Natural killer cell treated with Interleukin-12 subunit alpha and Interleukin-12 subunit beta and Interleukin-15 and Interleukin-18, amount 100 ng/mL, for 72 hours (primary cell): ENCODE measurements around the gene TEAD2. TPM values are rescaled to one million over a fixed set of nuclear protein-coding genes. Genes with fewer than 3 reads are reported as not detected.
A peak's percentile ranks its signal among the peaks of the same experiment; 100 is the strongest.

Experiments
- ATAC-seq, 2 donors: fragments of 150-1000 bp; cut with Tn5 transposase in 1 of 2; sonication (Bioruptor Pico), chemical (Tn5 transposase) in 1 of 2; 2 replicates each; pipeline ENCODE4 v1.10.0; 2021
- DNase-seq: peaks from one replicate; pipeline ENCODE4 v3.0.0; 2022; ENCODE audit warnings: low spot score
- H3K27ac Mint-ChIP-seq, 2 donors: 1 replicate in 1 of 2; 2 replicates in 1 of 2; pipeline ENCODE4 v1.8.0; 2022; ENCODE audit warnings: mixed read lengths in 2 of 2, mild to moderate bottlenecking in 1 of 2, moderate library complexity in 1 of 2
- H3K27me3 Mint-ChIP-seq, 2 donors: 1 replicate in 1 of 2; 2 replicates in 1 of 2; pipeline ENCODE4 v1.8.0; 2022; ENCODE audit warnings: mixed read lengths in 2 of 2
- H3K36me3 Mint-ChIP-seq: one replicate; pipeline ENCODE4 v1.8.0; 2022; ENCODE audit warnings: mixed read lengths
- H3K4me1 Mint-ChIP-seq, 2 donors: 1 replicate in 1 of 2; 2 replicates in 1 of 2; pipeline ENCODE4 v1.8.0; 2022; ENCODE audit warnings: low read depth in 2 of 2, mixed read lengths in 2 of 2, mild to moderate bottlenecking in 1 of 2
- H3K4me3 Mint-ChIP-seq: one replicate; pipeline ENCODE4 v1.8.0; 2022; ENCODE audit warnings: mixed read lengths
- H3K9me3 Mint-ChIP-seq: 2 replicates; pipeline ENCODE4 v1.8.0; 2022; ENCODE audit warnings: mixed read lengths
- total RNA-seq, 2 donors: library from RNA; stranded (reverse); gene quantifications; one replicate each; pipeline ENCODE4 v1.2.3, GENCODE V29; 2022

TEAD2 gene
- total RNA-seq, result not detected

GRCh38 chr19:49362048-49362928 is at the start of gene TEAD2:
Gene TEAD2 (minus strand): TSS chr19:49362416. CDS start chr19:49360075, 2,341 bp downstream.
- ATAC-seq, result no peak
- H3K4me3 Mint-ChIP-seq, result peak within 1 kb of the TSS; percentile 42
- peaks cover 11 to 20% of the 10 kb centered on the region in 2 donors for H3K4me1 Mint-ChIP-seq
- no peaks in the 10 kb centered on the region for H3K9me3 Mint-ChIP-seq
- DNase-seq, result no peak
- peaks cover 0 to 21% of the 10 kb centered on the region in 2 donors for H3K27me3 Mint-ChIP-seq
- no peaks in the 10 kb centered on the region for H3K36me3 Mint-ChIP-seq
- H3K27ac Mint-ChIP-seq, result no peak within 1 kb of the TSS

GRCh38 chr19:49411681-49412326 is 49.6 kb upstream of the TEAD2 start:
- ATAC-seq (no peak), DNase-seq (no peak)
- Mint-ChIP-seq H3K36me3 (no peaks in the 10 kb centered on the region), H3K27me3 (peaks cover 0 to 13% of the 10 kb centered on the region in 2 donors), H3K4me3 (no peak overlapping the region), H3K4me1 (peaks cover 9 to 13% of the 10 kb centered on the region in 2 donors), H3K27ac (no peak overlapping the region), H3K9me3 (no peaks in the 10 kb centered on the region)

GRCh38 chr19:49409441-49410029 is 47.3 kb upstream of the TEAD2 start:
- peaks cover 9 to 13% of the 10 kb centered on the region in 2 donors for H3K4me1 Mint-ChIP-seq
- H3K27me3 Mint-ChIP-seq, result peaks cover 0 to 10% of the 10 kb centered on the region in 2 donors
- H3K9me3 Mint-ChIP-seq, result no peaks in the 10 kb centered on the region
- H3K27ac Mint-ChIP-seq, result peak overlapping the region; percentile 40 to 78
- peak in 1 of 2 donors; percentile 43 for ATAC-seq
- no peaks in the 10 kb centered on the region for H3K36me3 Mint-ChIP-seq
- H3K4me3 Mint-ChIP-seq, result peak overlapping the region; percentile 40
- no peak for DNase-seq

GRCh38 chr19:49408816-49409440 is 46.7 kb upstream of the TEAD2 start:
- peak overlapping the region; percentile 40 for H3K4me3 Mint-ChIP-seq
- ATAC-seq (peak; percentile 19 to 25), DNase-seq (no peak)
- no peaks in the 10 kb centered on the region for H3K9me3 Mint-ChIP-seq
- H3K4me1 Mint-ChIP-seq, result peaks cover 9 to 13% of the 10 kb centered on the region in 2 donors
- H3K27ac Mint-ChIP-seq, result peak overlapping the region; percentile 40 to 78
- no peaks in the 10 kb centered on the region for H3K36me3 Mint-ChIP-seq
- H3K27me3 Mint-ChIP-seq, result peaks cover 0 to 10% of the 10 kb centered on the region in 2 donors

DNA sequence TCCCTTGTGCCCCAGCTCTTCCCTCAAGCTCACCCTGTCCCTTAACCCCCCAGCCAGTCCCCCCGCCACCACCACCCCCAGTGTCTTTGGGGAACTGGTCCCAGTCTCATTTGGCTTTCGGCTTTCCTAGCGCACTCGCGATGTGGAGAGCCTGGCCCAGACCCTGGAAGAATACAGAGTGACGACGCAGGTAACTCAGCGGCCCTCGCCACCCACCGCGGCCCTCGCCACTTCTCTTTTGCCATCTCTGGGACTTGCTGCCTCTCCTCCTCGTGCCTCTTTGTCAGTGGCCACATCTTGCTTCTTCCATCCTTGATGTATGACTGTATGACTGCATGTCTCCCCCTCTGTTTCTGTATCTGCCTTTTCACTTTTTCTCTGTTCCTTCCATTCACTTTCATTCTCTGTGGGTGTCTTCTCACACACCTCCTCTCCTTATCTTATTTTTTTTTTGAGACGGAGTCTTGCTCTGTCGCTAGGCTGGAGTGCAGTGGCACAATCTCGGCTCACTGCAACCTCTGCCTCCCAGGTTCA is 45.3 kb upstream of the TEAD2 start:
- Mint-ChIP-seq H3K27me3 (peaks cover 0 to 6% of the 10 kb centered on the region in 2 donors), H3K36me3 (no peaks in the 10 kb centered on the region), H3K9me3 (no peaks in the 10 kb centered on the region), H3K4me3 (no peak overlapping the region), H3K4me1 (peaks cover 9 to 13% of the 10 kb centered on the region in 2 donors), H3K27ac (no peak overlapping the region)
- no peak for DNase-seq
- peak in 1 of 2 donors; percentile 40 for ATAC-seq

- peaks cover 9 to 13% of the 10 kb centered on the region in 2 donors for H3K4me1 Mint-ChIP-seq
- H3K4me3 Mint-ChIP-seq, result no peak overlapping the region
- no peak for DNase-seq
- no peak overlapping the region for H3K27ac Mint-ChIP-seq
- peak in 1 of 2 donors; percentile 61 for ATAC-seq
- no peaks in the 10 kb centered on the region for H3K36me3 Mint-ChIP-seq
- no peaks in the 10 kb centered on the region for H3K9me3 Mint-ChIP-seq
- H3K27me3 Mint-ChIP-seq, result peaks cover 0 to 1% of the 10 kb centered on the region in 2 donors
Observed at GRCh38 chr19:49407079-49407478, 44.9 kb upstream of the TEAD2 start.

DNA sequence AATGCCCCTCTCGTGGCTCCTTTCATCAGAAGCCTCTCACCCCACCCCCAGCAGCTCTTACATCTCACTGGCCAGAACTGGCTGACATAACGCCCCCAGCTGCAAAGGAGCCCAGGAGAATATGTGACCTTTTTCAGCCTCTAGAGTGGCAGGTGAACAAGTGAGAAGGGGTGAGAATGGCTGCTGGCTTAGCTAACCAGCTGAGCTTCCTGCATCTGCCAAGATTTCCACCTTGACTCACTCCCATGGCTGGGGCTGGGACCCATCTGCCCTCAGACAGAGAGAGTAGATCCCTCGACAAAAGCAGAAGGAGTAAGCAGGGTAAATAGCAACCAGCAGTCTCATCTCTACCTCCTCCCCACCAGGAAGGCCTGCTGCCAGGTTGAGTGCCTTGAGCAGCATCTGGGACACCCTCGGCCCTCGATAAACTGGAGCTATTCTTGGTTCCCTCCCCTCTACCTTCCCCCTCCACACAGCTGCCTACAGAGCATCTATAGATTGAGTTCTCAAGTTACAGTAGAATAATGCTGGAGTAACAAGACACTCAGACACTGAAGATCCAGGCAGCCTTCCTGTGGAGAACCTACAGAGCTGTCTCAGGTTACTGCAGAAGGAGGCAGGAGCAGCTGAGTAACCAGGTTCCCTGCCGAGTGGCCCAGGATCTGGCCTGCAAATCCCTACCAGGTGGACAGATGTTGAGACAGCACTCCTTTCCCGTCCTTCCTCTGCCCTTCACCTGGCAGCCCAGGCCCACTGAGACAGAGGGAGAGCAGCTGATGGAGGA is 41.4 kb upstream of the TEAD2 start:
- ATAC-seq, result no peak
- Mint-ChIP-seq H3K36me3 (no peaks in the 10 kb centered on the region), H3K27me3 (peaks cover 0 to 3% of the 10 kb centered on the region in 2 donors), H3K4me3 (no peak overlapping the region), H3K4me1 (no peaks in the 10 kb centered on the region), H3K27ac (no peak overlapping the region), H3K9me3 (no peaks in the 10 kb centered on the region)
- DNase-seq, result no peak

DNA sequence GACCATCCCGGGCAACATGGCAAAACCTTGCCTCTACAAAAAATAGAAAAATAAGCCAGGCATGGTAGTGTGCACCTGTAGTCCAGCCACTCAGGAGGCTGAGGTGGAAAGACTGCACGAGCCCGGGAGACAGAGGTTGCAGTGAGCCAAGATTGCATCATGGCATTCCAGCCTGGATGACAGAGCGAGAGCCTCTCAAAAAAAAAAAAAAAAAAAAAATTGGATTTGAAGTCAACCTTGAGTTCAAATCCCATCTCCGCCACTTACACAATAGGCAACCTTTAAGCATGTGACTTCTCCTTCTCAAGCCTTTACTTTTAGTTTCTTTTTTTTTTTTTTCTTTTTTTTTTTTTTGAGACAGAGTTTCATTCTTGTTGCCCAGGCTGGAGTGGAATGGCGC is 37.8 kb upstream of the TEAD2 start:
- no peak overlapping the region for H3K4me3 Mint-ChIP-seq
- H3K4me1 Mint-ChIP-seq, result no peaks in the 10 kb centered on the region
- peaks cover 0 to 7% of the 10 kb centered on the region in 2 donors for H3K27me3 Mint-ChIP-seq
- H3K27ac Mint-ChIP-seq, result no peak overlapping the region
- no peaks in the 10 kb centered on the region for H3K9me3 Mint-ChIP-seq
- no peak for ATAC-seq
- H3K36me3 Mint-ChIP-seq, result no peaks in the 10 kb centered on the region
- DNase-seq, result no peak

GRCh38 chr19:49398931-49399330 is 36.7 kb upstream of the TEAD2 start:
- H3K4me1 Mint-ChIP-seq, result no peaks in the 10 kb centered on the region
- no peak overlapping the region for H3K27ac Mint-ChIP-seq
- H3K27me3 Mint-ChIP-seq, result peaks cover 0 to 7% of the 10 kb centered on the region in 2 donors
- no peaks in the 10 kb centered on the region for H3K36me3 Mint-ChIP-seq
- no peak overlapping the region for H3K4me3 Mint-ChIP-seq
- no peaks in the 10 kb centered on the region for H3K9me3 Mint-ChIP-seq
- ATAC-seq (no peak), DNase-seq (no peak)

GRCh38 chr19:49398001-49398615 is 35.9 kb upstream of the TEAD2 start:
- Mint-ChIP-seq H3K36me3 (no peaks in the 10 kb centered on the region), H3K4me3 (no peak overlapping the region), H3K9me3 (no peaks in the 10 kb centered on the region), H3K4me1 (no peaks in the 10 kb centered on the region), H3K27ac (no peak overlapping the region), H3K27me3 (peaks cover 0 to 7% of the 10 kb centered on the region in 2 donors)
- no peak for ATAC-seq
- DNase-seq, result no peak

GRCh38 chr19:49396738-49397505 is 34.7 kb upstream of the TEAD2 start:
- H3K4me1 Mint-ChIP-seq, result peaks cover 4 to 5% of the 10 kb centered on the region in 2 donors
- no peak overlapping the region for H3K4me3 Mint-ChIP-seq
- H3K36me3 Mint-ChIP-seq, result no peaks in the 10 kb centered on the region
- no peak for ATAC-seq
- DNase-seq, result no peak
- no peak overlapping the region for H3K27ac Mint-ChIP-seq
- no peaks in the 10 kb centered on the region for H3K9me3 Mint-ChIP-seq
- H3K27me3 Mint-ChIP-seq, result peaks cover 4 to 9% of the 10 kb centered on the region in 2 donors
